Smooth muscle cell (in vitro differentiated cells): ENCODE results near the gene GRK5. TPM values are rescaled to one million over a fixed set of nuclear protein-coding genes. Genes with fewer than 3 reads are reported as not detected.

Experiments used
- DNase-seq: peaks from one replicate; lab custom pipeline; 2025; ENCODE audit not compliant: unreplicated experiment; lab: John Stamatoyannopoulos, UW
- H2AFZ ChIP-seq: fragments of 200-600 bp; sonication (generic); 2 replicates; pipeline ENCODE4 v1.6.0; 2016; ENCODE audit warnings: antibody characterized with exemption, low read depth, mild to moderate bottlenecking
- H3F3A ChIP-seq: fragments of 200-600 bp; sonication (generic); 2 replicates; pipeline ENCODE4 v1.6.0; 2017; ENCODE audit warnings: antibody characterized with exemption, low read depth
- H3K27ac ChIP-seq: fragments of 200-600 bp; sonication (generic); 2 replicates; pipeline ENCODE4 v1.5.1; 2016; ENCODE audit warnings: low read depth, mild to moderate bottlenecking
- H3K27me3 ChIP-seq: fragments of 200-600 bp; sonication (generic); 2 replicates; pipeline ENCODE4 v1.6.1; 2016; ENCODE audit warnings: low read depth, mild to moderate bottlenecking
- H3K36me3 ChIP-seq: fragments of 200-600 bp; sonication (generic); 2 replicates; pipeline ENCODE4 v1.5.1; 2016; ENCODE audit warnings: low read depth
- H3K4me1 ChIP-seq: fragments of 200-600 bp; sonication (generic); 2 replicates; pipeline ENCODE4 v1.5.1; 2016; ENCODE audit warnings: low read depth
- H3K4me2 ChIP-seq: fragments of 200-600 bp; sonication (generic); 2 replicates; pipeline ENCODE4 v1.6.0; 2016; ENCODE audit warnings: mild to moderate bottlenecking
- H3K4me3 ChIP-seq: fragments of 200-600 bp; sonication (generic); 2 replicates; pipeline ENCODE4 v1.5.1; 2016; ENCODE audit warnings: mild to moderate bottlenecking
- H3K79me2 ChIP-seq: fragments of 200-600 bp; sonication (generic); 2 replicates; pipeline ENCODE4 v1.6.0; 2016; ENCODE audit warnings: low read depth, mild to moderate bottlenecking
- H3K9ac ChIP-seq: fragments of 200-600 bp; sonication (generic); 2 replicates; pipeline ENCODE4 v1.6.0; 2016; ENCODE audit warnings: low read depth
- H3K9me3 ChIP-seq: fragments of 200-600 bp; sonication (generic); replicated peaks from 2 replicates; pipeline ENCODE4 v1.5.1; 2016; ENCODE audit warnings: low read depth
- H4K20me1 ChIP-seq: fragments of 200-600 bp; sonication (generic); 2 replicates; pipeline ENCODE4 v1.6.0; 2016; ENCODE audit warnings: low read depth
- CTCF ChIP-seq: fragments of 200-600 bp; sonication (generic); IDR thresholded peaks from 2 replicates; pipeline ENCODE4 v1.5.1; 2017; ENCODE audit warnings: borderline replicate concordance, mild to moderate bottlenecking, antibody characterized with exemption; ENCODE audit not compliant: insufficient read depth, poor library complexity, severe bottlenecking
- WGBS: methylation state at CpG from one replicate; pipeline ENCODE4 v1.1.7; 2016; ENCODE audit warnings: low lambda C conversion rate; 5-methylcytosine and 5-hydroxymethylcytosine counted together
- polyA plus RNA-seq: library from polyadenylated mRNA; unstranded; fragments of >200 nt; fragmentation: Nextera tagmentation; extraction: Ambion mirVana; gene quantifications from 2 replicates; pipeline ENCODE4 v1.2.1, GENCODE V29; 2016
- total RNA-seq: library from RNA; depleted of rRNA; stranded (reverse); fragments of >200 nt; gene quantifications from 2 replicates; pipeline ENCODE4 v1.2.3, GENCODE V29; 2014

Gene GRK5
- total and polyA plus RNA-seq, 2 experiments from 2014 or later = 4.4 to 5.2 TPM

- Histone ChIP-seq H3K4me2 (no peak overlapping the region), H4K20me1 (no peaks in the 10 kb centered on the region), H3K9ac (no peak overlapping the region), H3K4me3 (no peak overlapping the region), H3K79me2 (no peaks in the 10 kb centered on the region), H3F3A (no peaks in the 10 kb centered on the region), H3K9me3 (no peaks in the 10 kb centered on the region), H3K27me3 (no peaks in the 10 kb centered on the region), H3K4me1 (no peaks in the 10 kb centered on the region), H3K27ac (no peak overlapping the region), H2AFZ (no peak overlapping the region), H3K36me3 (no peaks in the 10 kb centered on the region)
- DNase-seq = no peak
- WGBS = 98% methylated on average over 2 of the region's 2 CpGs
- no peak for TF ChIP-seq CTCF
These were observed 231.3 kb downstream of the GRK5 start for GRCh38 chr10:119438717-119439116.

GRCh38 chr10:119439922-119440321 lies 232.6 kb downstream of the GRK5 start:
- Histone ChIP-seq H3K36me3 (no peaks in the 10 kb centered on the region), H3F3A (no peaks in the 10 kb centered on the region), H3K79me2 (no peaks in the 10 kb centered on the region), H4K20me1 (no peaks in the 10 kb centered on the region), H3K4me2 (no peak overlapping the region), H3K4me3 (no peak overlapping the region), H3K9me3 (no peaks in the 10 kb centered on the region), H3K27ac (no peak overlapping the region), H3K4me1 (no peaks in the 10 kb centered on the region), H2AFZ (no peak overlapping the region), H3K27me3 (no peaks in the 10 kb centered on the region), H3K9ac (no peak overlapping the region)
- no peak for DNase-seq
- TF ChIP-seq CTCF = no peak
- 95% methylated on average over 5 of the region's 5 CpGs for WGBS

- Histone ChIP-seq H3K79me2 (no peaks in the 10 kb centered on the region), H3F3A (no peaks in the 10 kb centered on the region), H4K20me1 (no peaks in the 10 kb centered on the region), H3K36me3 (no peaks in the 10 kb centered on the region), H3K9ac (no peak overlapping the region), H3K9me3 (no peaks in the 10 kb centered on the region), H3K27ac (no peak overlapping the region), H3K4me3 (no peak overlapping the region), H2AFZ (no peak overlapping the region), H3K27me3 (no peaks in the 10 kb centered on the region), H3K4me2 (no peak overlapping the region), H3K4me1 (no peaks in the 10 kb centered on the region)
- 91% methylated on average over 15 of the region's 18 CpGs for WGBS
- no peak for TF ChIP-seq CTCF
- no peak for DNase-seq
These were observed 233.9 kb downstream of the GRK5 start for GRCh38 chr10:119441151-119441821.
